GM12864 (cell line): Measurements from ENCODE around the gene ZNF324.
A peak's percentile ranks its signal among the peaks of the same experiment; 100 is the strongest.

Experiments used
- DNase-seq: peaks from one replicate; pipeline ENCODE4 v3.0.0-alpha.2; 2011; ENCODE audit warnings: low read depth
- H3K4me3 ChIP-seq: 2 replicates; pipeline ENCODE4 v1.5.1; 2011; ENCODE audit warnings: mild to moderate bottlenecking, low read depth, low read length, control low read depth
- TF ChIP-seq, protein P1 (sequence below): IDR thresholded peaks from 2 replicates; pipeline ENCODE4 v1.5.1; 2011; ENCODE audit warnings: low read depth, mild to moderate bottlenecking, moderate library complexity, low read length, control low read depth, inconsistent platforms; ENCODE audit errors: missing control alignments

Gene ZNF324

DNA sequence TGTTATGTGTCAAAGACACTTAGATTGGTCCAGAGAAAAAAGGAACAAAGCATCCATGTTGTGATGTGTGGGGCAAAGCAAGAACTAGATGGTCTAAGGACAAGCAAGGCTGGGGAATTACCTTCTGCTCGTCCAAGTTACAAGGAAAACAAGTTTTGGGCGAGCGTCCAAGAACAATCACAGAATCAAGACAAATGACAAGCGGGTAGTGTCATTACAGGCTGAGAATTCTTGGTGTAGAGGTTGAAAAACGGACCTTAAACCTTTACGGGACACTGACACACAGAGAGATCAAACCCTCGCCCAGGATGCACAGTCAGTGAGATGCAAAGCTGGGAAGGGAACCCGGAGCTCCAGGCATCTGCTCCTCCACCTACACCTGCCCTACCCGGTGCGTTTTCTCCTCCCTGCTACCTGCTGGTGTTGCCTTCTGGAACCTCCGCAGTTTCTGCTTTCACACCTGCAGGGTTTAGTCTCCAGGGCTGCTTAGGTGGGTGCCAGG lies 16.0 kb upstream of the ZNF324 start:
- no peak for DNase-seq
- TF ChIP-seq, protein P1, sequence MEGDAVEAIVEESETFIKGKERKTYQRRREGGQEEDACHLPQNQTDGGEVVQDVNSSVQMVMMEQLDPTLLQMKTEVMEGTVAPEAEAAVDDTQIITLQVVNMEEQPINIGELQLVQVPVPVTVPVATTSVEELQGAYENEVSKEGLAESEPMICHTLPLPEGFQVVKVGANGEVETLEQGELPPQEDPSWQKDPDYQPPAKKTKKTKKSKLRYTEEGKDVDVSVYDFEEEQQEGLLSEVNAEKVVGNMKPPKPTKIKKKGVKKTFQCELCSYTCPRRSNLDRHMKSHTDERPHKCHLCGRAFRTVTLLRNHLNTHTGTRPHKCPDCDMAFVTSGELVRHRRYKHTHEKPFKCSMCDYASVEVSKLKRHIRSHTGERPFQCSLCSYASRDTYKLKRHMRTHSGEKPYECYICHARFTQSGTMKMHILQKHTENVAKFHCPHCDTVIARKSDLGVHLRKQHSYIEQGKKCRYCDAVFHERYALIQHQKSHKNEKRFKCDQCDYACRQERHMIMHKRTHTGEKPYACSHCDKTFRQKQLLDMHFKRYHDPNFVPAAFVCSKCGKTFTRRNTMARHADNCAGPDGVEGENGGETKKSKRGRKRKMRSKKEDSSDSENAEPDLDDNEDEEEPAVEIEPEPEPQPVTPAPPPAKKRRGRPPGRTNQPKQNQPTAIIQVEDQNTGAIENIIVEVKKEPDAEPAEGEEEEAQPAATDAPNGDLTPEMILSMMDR, result no peak
- H3K4me3 ChIP-seq, result peak overlapping the region; percentile 71

GRCh38 chr19:58451358-58452101 lies 15.3 kb upstream of the ZNF324 start, which contains the start of gene ZNF324B:
ZNF324B (plus strand) TSS chr19:58451622; CDS start chr19:58453702, 2,080 bp downstream.
- peak within 1 kb of the TSS; percentile 71 for H3K4me3 ChIP-seq
- TF ChIP-seq, protein P1, result no peak
- peak; percentile 91 for DNase-seq

DNA sequence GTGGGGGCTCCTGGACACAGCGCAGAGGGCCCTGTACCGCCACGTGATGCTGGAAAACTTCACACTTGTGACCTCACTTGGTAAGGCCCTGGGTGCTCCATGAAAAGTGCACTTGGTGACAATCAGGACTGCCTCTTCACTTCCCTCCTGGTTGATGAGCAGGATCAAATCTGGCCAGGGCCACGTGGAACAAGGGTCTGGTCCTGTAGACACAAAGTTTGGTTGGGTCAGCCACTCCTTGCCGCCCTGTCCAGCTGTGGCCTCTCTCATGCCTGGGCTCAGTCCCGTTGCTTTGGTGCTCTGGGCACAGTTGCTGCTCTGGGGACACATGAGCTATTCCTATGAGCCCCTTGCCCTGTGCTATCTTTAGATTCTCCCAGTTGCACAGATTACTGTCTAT lies 13.1 kb upstream of the ZNF324 start:
- DNase-seq, result no peak
- TF ChIP-seq, protein P1, result no peak
- H3K4me3 ChIP-seq, result no peak overlapping the region

- DNase-seq, result no peak
- H3K4me3 ChIP-seq, result no peak overlapping the region
- TF ChIP-seq, protein P1, result no peak
Measured at GRCh38 chr19:58455306-58455705, 11.6 kb upstream of the ZNF324 start.

GRCh38 chr19:58456111-58456510 lies 10.8 kb upstream of the ZNF324 start:
- no peak overlapping the region for H3K4me3 ChIP-seq
- TF ChIP-seq, protein P1, result no peak
- DNase-seq, result no peak

DNA sequence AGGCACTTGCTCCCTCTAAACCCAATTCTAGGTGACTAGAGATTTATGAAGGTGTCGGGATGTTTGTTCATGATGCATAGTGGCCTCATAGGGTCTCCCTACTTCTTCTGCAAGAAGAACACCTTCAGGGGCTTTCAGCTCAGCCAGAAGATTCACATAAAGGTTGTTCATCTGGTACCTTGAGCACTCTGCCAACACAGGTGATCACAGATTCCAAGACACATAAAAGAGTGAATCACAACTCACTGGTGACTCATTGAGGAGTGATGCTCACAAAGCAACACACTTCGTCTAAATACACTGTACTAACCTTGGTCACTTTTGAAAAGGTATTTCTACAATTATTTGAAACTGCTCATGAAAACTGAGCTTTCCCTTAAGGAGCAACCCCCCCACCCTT lies 6.8 kb upstream of the ZNF324 start:
- DNase-seq, result no peak

More for the DNA sequence above, 6.8 kb upstream of the ZNF324 start:
- TF ChIP-seq, protein P1, result no peak
- no peak overlapping the region for H3K4me3 ChIP-seq
